SK-N-SH (cell line): ENCODE measurements around the gene SLC22A15. TPM values are rescaled to one million over a fixed set of nuclear protein-coding genes. Genes with fewer than 3 reads are reported as not detected.
"Not testable (repeated sequence)": the region's sequence is repeated elsewhere in the genome, so short reads cannot be mapped to it uniquely, and the experiment has no call there.

ENCODE experiments used
- CTCF ChIA-PET: fragments of 300-600, 350-600 bp; formaldehyde crosslinking; extraction: SDS; loops from one replicate; lab custom pipeline; 2021; lab: Yijun Ruan, JAX
- POLR2A ChIA-PET: fragments of 350-600 bp; sonication (Branson Sonifier 250); formaldehyde crosslinking; extraction: SDS; loops from one replicate; lab custom pipeline; 2020; ENCODE audit warnings: antibody characterized with exemption, inconsistent platforms; lab: Yijun Ruan, JAX
- DNase-seq: peaks from one replicate; pipeline ENCODE4 v3.0.0; 2012
- H2AFZ ChIP-seq: fragments of 200-600 bp; sonication (generic); 2 replicates; pipeline ENCODE4 v1.8.1; 2016; ENCODE audit warnings: antibody characterized with exemption, mild to moderate bottlenecking, low read depth
- H3F3A ChIP-seq: fragments of 200-600 bp; sonication (generic); replicated peaks from 2 replicates; pipeline ENCODE3; 2016; ENCODE audit warnings: antibody characterized with exemption, mild to moderate bottlenecking; ENCODE audit not compliant: insufficient read depth
- H3K27ac ChIP-seq, 2 experiments: fragments of 200-500 bp in 1 of 2; fragments of 200-600 bp in 1 of 2; sonication (Bioruptor generic) in 1 of 2; sonication (generic), shearing (Covaris generic) in 1 of 2; 2 replicates each; pipeline versions ENCODE4 v1.5.1 to v1.6.1; 2014 to 2016; ENCODE audit warnings: low read depth in 2 of 2, inconsistent platforms in 1 of 2, low read length in 1 of 2, mild to moderate bottlenecking in 1 of 2, mixed read lengths in 1 of 2
- H3K27me3 ChIP-seq: fragments of 200-600 bp; sonication (generic), shearing (Covaris generic); 2 replicates; pipeline ENCODE4 v1.6.1; 2016; ENCODE audit warnings: mixed run types; ENCODE audit not compliant: insufficient read depth
- H3K36me3 ChIP-seq, 2 experiments: fragments of 200-500 bp in 1 of 2; fragments of 200-600 bp in 1 of 2; sonication (Bioruptor generic) in 1 of 2; sonication (generic) in 1 of 2; replicated peaks in 1 of 2; 2 replicates each; pipeline versions ENCODE3 to v1.5.1; 2014 to 2016; ENCODE audit warnings: low read length in 1 of 2, mild to moderate bottlenecking in 1 of 2; ENCODE audit not compliant: insufficient read depth in 2 of 2, control insufficient read depth in 1 of 2
- H3K4me1 ChIP-seq, 2 experiments: fragments of 200-500 bp in 1 of 2; fragments of 200-600 bp in 1 of 2; sonication (Bioruptor generic) in 1 of 2; sonication (generic), shearing (Covaris generic) in 1 of 2; 2 replicates each; pipeline versions ENCODE4 v1.5.1 to v1.6.1; 2014 to 2016; ENCODE audit warnings: low read depth in 1 of 2, low read length in 1 of 2, mixed run types in 1 of 2; ENCODE audit not compliant: insufficient read depth in 2 of 2, control insufficient read depth in 1 of 2
- H3K4me2 ChIP-seq: fragments of 200-600 bp; sonication (generic), shearing (Covaris generic); 2 replicates; pipeline ENCODE4 v1.6.1; 2017; ENCODE audit warnings: mixed run types
- H3K4me3 ChIP-seq, 2 experiments: fragments of 200-500 bp in 1 of 2; fragments of 200-600 bp in 1 of 2; sonication (Bioruptor generic) in 1 of 2; sonication (generic), shearing (Covaris generic) in 1 of 2; 2 replicates each; pipeline versions ENCODE4 v1.5.1 to v1.8.1; 2014 to 2016; ENCODE audit warnings: low read depth in 2 of 2, inconsistent platforms in 1 of 2, low read length in 1 of 2, mild to moderate bottlenecking in 1 of 2, mixed read lengths in 1 of 2, moderate library complexity in 1 of 2
- H3K79me2 ChIP-seq: fragments of 200-600 bp; sonication (generic); 2 replicates; pipeline ENCODE4 v1.8.1; 2017; ENCODE audit warnings: mild to moderate bottlenecking; ENCODE audit not compliant: insufficient read depth
- H3K9ac ChIP-seq: fragments of 200-600 bp; sonication (generic); 2 replicates; pipeline ENCODE4 v1.6.1; 2017; ENCODE audit warnings: mixed run types
- H3K9me2 ChIP-seq: fragments of 200-600 bp; sonication (generic); 2 replicates; pipeline ENCODE4 v1.6.1; 2017; ENCODE audit warnings: mixed run types
- H3K9me3 ChIP-seq: fragments of 200-600 bp; sonication (generic); 2 replicates; pipeline ENCODE4 v1.6.1; 2017; ENCODE audit warnings: mixed run types, mild to moderate bottlenecking, moderate library complexity
- H4K20me1 ChIP-seq: fragments of 200-600 bp; sonication (generic); 2 replicates; pipeline ENCODE4 v1.6.1; 2017; ENCODE audit warnings: mild to moderate bottlenecking, mixed run types; ENCODE audit not compliant: insufficient read depth
- CTCF ChIP-seq: fragments of 200-600 bp; sonication (generic); IDR thresholded peaks from 2 replicates; pipeline ENCODE4 v1.6.1; 2017; ENCODE audit warnings: antibody characterized with exemption, mild to moderate bottlenecking, moderate library complexity
- ELF1 ChIP-seq: IDR thresholded peaks from 2 replicates; pipeline ENCODE4 v1.4.0; 2012
- EP300 ChIP-seq, 2 experiments: IDR thresholded peaks; 2 replicates each; pipeline versions ENCODE4 v1.4.0 to v1.6.1; 2012; ENCODE audit warnings: borderline replicate concordance in 1 of 2, low read depth in 1 of 2, low read length in 1 of 2
- FOSL2 ChIP-seq: IDR thresholded peaks from 2 replicates; pipeline ENCODE4 v1.4.0; 2012; ENCODE audit warnings: low read depth, mild to moderate bottlenecking, moderate library complexity, borderline replicate concordance
- GATA2 ChIP-seq: sonication (generic); formaldehyde crosslinking; IDR thresholded peaks from 2 replicates; pipeline ENCODE4 v1.5.0; 2020; ENCODE audit warnings: mild to moderate bottlenecking, missing genetic modification reagents
- IRF3 ChIP-seq: fragments of 150-350 bp; IDR thresholded peaks from 2 replicates; pipeline ENCODE4 v1.6.1; 2016; ENCODE audit warnings: mild to moderate bottlenecking, low read depth, low read length
- JUND ChIP-seq: IDR thresholded peaks from 2 replicates; pipeline ENCODE4 v1.4.0; 2012
- MEF2A ChIP-seq: IDR thresholded peaks from 2 replicates; pipeline ENCODE4 v1.4.0; 2012; ENCODE audit warnings: low read depth, borderline replicate concordance
- MXI1 ChIP-seq: IDR thresholded peaks from 2 replicates; pipeline ENCODE4 v1.6.1; 2012; ENCODE audit warnings: mild to moderate bottlenecking, low read depth, low read length, improper control_type of control experiment
- NRF1 ChIP-seq: IDR thresholded peaks from 2 replicates; pipeline ENCODE4 v1.6.1; 2012; ENCODE audit warnings: low read depth, mild to moderate bottlenecking, low read length
- RFX5 ChIP-seq: IDR thresholded peaks from 2 replicates; pipeline ENCODE4 v1.6.1; 2012; ENCODE audit warnings: mild to moderate bottlenecking, improper control_type of control experiment, low read length
- RXRA ChIP-seq: IDR thresholded peaks from 2 replicates; pipeline ENCODE4 v1.4.0; 2012; ENCODE audit warnings: low read depth, mild to moderate bottlenecking, borderline replicate concordance
- TCF12 ChIP-seq: IDR thresholded peaks from 2 replicates; pipeline ENCODE4 v1.4.0; 2012
- WGBS: methylation state at CpG from one replicate; pipeline ENCODE4 v1.1.6; 2017; ENCODE audit warnings: low lambda C conversion rate; 5-methylcytosine and 5-hydroxymethylcytosine counted together
- polyA plus RNA-seq, 3 experiments: library from polyadenylated mRNA; depleted of rRNA; stranded (reverse); fragments of >200 nt; gene quantifications; 2 replicates each; pipeline ENCODE4 v1.2.3, GENCODE V29; 2012
- TF ChIP-seq, protein P1 (sequence below): IDR thresholded peaks from 2 replicates; pipeline ENCODE4 v1.6.1; 2012; ENCODE audit warnings: mild to moderate bottlenecking, low read depth, low read length, moderate library complexity

Gene SLC22A15
- polyA plus RNA-seq, 1 of the 3 experiments (the other 2 are of a cell fraction) = 0.13 TPM

DNA sequence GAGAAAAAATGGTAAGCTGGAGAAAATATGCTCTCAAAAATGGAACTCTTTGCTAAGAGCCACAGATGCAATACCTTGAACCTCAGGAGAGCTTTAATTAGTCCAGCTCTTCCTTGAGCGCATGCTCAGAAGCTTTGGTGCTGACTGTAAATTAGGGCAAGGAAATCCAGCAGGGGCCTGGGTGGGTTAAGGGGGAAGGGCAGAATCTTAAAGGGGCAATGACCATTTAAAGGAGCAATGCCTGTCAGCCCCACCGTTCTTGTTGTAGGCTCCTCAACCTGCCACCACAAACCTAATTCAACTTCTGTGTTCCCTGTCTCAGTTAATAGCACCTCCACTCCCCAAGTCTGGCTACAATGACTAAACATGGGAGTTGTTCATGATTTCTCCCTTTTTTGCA lies 6.8 kb upstream of the SLC22A15 start:
- Histone ChIP-seq H3K4me3 (no peak overlapping the region), H2AFZ (no peak overlapping the region), H3K36me3 (no peaks in the 10 kb centered on the region), H3K9me2 (no peaks in the 10 kb centered on the region), H3K79me2 (no peaks in the 10 kb centered on the region), H3K9me3 (no peaks in the 10 kb centered on the region), H3K27ac (no peak overlapping the region), H3K4me1 (peaks cover 0 to 3% of the 10 kb centered on the region in 2 experiments; a peak in 1 of 4 replicates), H3K9ac (no peak overlapping the region), H3K4me2 (no peak overlapping the region), H4K20me1 (no peaks in the 10 kb centered on the region)
- ChIA-PET CTCF (no interaction called here), POLR2A (no interaction called here)
- TF ChIP-seq JUND (no peak), EP300 (IDR thresholded peaks at IDR 0.05; ENCODE audit: borderline replicate concordance in 1 of 2, low read depth in 1 of 2, low read length in 1 of 2) (no peak), ELF1 (no peak), GATA2 (no peak), MEF2A (no peak), RXRA (no peak), NRF1 (no peak), TCF12 (no peak), CTCF (no peak), RFX5 (no peak), MXI1 (no peak), IRF3 (no peak), FOSL2 (no peak)
- TF ChIP-seq, protein P1, sequence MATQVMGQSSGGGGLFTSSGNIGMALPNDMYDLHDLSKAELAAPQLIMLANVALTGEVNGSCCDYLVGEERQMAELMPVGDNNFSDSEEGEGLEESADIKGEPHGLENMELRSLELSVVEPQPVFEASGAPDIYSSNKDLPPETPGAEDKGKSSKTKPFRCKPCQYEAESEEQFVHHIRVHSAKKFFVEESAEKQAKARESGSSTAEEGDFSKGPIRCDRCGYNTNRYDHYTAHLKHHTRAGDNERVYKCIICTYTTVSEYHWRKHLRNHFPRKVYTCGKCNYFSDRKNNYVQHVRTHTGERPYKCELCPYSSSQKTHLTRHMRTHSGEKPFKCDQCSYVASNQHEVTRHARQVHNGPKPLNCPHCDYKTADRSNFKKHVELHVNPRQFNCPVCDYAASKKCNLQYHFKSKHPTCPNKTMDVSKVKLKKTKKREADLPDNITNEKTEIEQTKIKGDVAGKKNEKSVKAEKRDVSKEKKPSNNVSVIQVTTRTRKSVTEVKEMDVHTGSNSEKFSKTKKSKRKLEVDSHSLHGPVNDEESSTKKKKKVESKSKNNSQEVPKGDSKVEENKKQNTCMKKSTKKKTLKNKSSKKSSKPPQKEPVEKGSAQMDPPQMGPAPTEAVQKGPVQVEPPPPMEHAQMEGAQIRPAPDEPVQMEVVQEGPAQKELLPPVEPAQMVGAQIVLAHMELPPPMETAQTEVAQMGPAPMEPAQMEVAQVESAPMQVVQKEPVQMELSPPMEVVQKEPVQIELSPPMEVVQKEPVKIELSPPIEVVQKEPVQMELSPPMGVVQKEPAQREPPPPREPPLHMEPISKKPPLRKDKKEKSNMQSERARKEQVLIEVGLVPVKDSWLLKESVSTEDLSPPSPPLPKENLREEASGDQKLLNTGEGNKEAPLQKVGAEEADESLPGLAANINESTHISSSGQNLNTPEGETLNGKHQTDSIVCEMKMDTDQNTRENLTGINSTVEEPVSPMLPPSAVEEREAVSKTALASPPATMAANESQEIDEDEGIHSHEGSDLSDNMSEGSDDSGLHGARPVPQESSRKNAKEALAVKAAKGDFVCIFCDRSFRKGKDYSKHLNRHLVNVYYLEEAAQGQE = no peak
- TF ChIP-seq, all 33 proteins: peak for 0
- 57% methylated on average over 2 of the region's 2 CpGs for WGBS
- peak; percentile 34 for DNase-seq
- no peaks in the 10 kb centered on the region for H3K27me3 ChIP-seq
- H3F3A ChIP-seq = no peaks in the 10 kb centered on the region

DNA sequence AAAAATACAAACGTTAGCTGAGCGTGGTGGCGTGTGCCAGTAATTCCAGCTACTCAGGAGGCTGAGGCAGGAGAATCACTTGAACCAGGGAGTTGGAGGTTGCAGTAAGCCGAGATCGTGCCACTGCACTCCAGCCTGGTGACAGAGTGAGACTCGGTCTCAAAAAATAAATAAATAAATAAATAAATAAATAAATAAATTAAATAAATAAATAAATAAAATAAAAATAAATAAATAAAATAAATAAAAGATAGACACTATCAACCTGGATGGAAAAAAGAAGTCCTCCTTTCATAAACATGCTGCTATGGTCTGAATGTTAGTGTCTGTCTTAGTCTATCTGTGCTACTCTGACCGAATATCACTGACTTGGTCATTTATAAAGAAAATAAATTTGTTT lies 4.5 kb upstream of the SLC22A15 start:
- CTCF ChIA-PET = interaction anchor here (1.1 to 1.6 kb wide), 2 partner anchors 10 to 13 kb away, joined by 4 to 6 read pairs; no protein-coding TSS in a partner anchor
- H2AFZ ChIP-seq, H3K9me2 ChIP-seq, H3K4me3 ChIP-seq, H3K9ac ChIP-seq, H4K20me1 ChIP-seq, DNase-seq, H3K4me1 ChIP-seq, H3K36me3 ChIP-seq, H3K4me2 ChIP-seq, H3K79me2 ChIP-seq, POLR2A ChIA-PET, H3K9me3 ChIP-seq, H3K27ac ChIP-seq, H3K27me3 ChIP-seq, H3F3A ChIP-seq: not testable (repeated sequence)
- WGBS = 83% methylated on average over 7 of the region's 7 CpGs
